WTC11 (cell line): Measurements from ENCODE around the gene NUB1. TPM values are rescaled to one million over a fixed set of nuclear protein-coding genes. Genes with fewer than 3 reads are reported as not detected.

ENCODE experiments used
- ATAC-seq: fragments of 200-7000 bp; cut with Tn5 transposase; 2 replicates; pipeline ENCODE4 v1.10.0; 2021; ENCODE audit warnings: mild to moderate bottlenecking, moderate library complexity
- CTCF ChIA-PET: fragments of 300-600 bp; sonication (Branson Sonifier 250); formaldehyde crosslinking; loops from one replicate; lab custom pipeline; 2021; ENCODE audit warnings: antibody characterized with exemption; lab: Charles Lee
- POLR2A ChIA-PET: fragments of 350-600 bp; sonication (Branson Sonifier 250); formaldehyde crosslinking; loops from one replicate; lab custom pipeline; 2021; ENCODE audit warnings: antibody characterized with exemption; lab: Charles Lee
- DNase-seq: peaks from one replicate; pipeline ENCODE4 v3.0.0; 2021; ENCODE audit warnings: low spot score
- H3K27ac Mint-ChIP-seq: 2 replicates; pipeline ENCODE4 v1.8.0; 2021; ENCODE audit warnings: mixed read lengths
- H3K27me3 Mint-ChIP-seq: 2 replicates; pipeline ENCODE4 v1.8.0; 2021; ENCODE audit warnings: low read depth, mild to moderate bottlenecking, moderate library complexity, mixed read lengths
- H3K36me3 Mint-ChIP-seq: 2 replicates; pipeline ENCODE4 v1.8.0; 2021; ENCODE audit warnings: mixed read lengths
- H3K4me1 Mint-ChIP-seq: 2 replicates; pipeline ENCODE4 v1.8.0; 2022; ENCODE audit warnings: mixed read lengths
- H3K4me3 Mint-ChIP-seq: 2 replicates; pipeline ENCODE4 v1.8.0; 2021; ENCODE audit warnings: mild to moderate bottlenecking, moderate library complexity, mixed read lengths
- H3K9me3 Mint-ChIP-seq: 2 replicates; pipeline ENCODE4 v1.8.0; 2021; ENCODE audit warnings: mixed read lengths
- CBFB ChIP-seq: sonication (generic); formaldehyde crosslinking; IDR thresholded peaks from 2 replicates; pipeline ENCODE4 v1.8.1; 2022; ENCODE audit warnings: mild to moderate bottlenecking, low read depth, missing genetic modification reagents
- GABPB1 ChIP-seq: sonication (generic); formaldehyde crosslinking; IDR thresholded peaks from 2 replicates; pipeline ENCODE4 v1.8.1; 2023; ENCODE audit warnings: mild to moderate bottlenecking, missing genetic modification reagents
- JAZF1 ChIP-seq: fragments of 250-450 bp; sonication (Bioruptor Pico); IDR thresholded peaks from 2 replicates; pipeline ENCODE4 v1.9.0; 2021; ENCODE audit warnings: moderate library complexity, mild to moderate bottlenecking, inconsistent platforms
- MXD4 ChIP-seq: fragments of 250-450 bp; sonication (Bioruptor Pico); IDR thresholded peaks from 2 replicates; pipeline ENCODE4 v1.8.0; 2021; ENCODE audit warnings: mild to moderate bottlenecking, moderate library complexity, borderline replicate concordance
- NFATC4 ChIP-seq: fragments of 250-450 bp; sonication (Bioruptor Pico); IDR thresholded peaks from 2 replicates; pipeline ENCODE4 v1.9.0; 2021; ENCODE audit warnings: mild to moderate bottlenecking
- NR1H2 ChIP-seq: sonication (generic); formaldehyde crosslinking; IDR thresholded peaks from 2 replicates; pipeline ENCODE4 v1.9.0; 2021; ENCODE audit warnings: mild to moderate bottlenecking, moderate library complexity, missing genetic modification reagents
- SMAD3 ChIP-seq: sonication (generic); formaldehyde crosslinking; IDR thresholded peaks from 2 replicates; pipeline ENCODE4 v1.8.0; 2022; ENCODE audit warnings: missing genetic modification reagents, mild to moderate bottlenecking, borderline replicate concordance
- ZNF121 ChIP-seq: sonication (generic); formaldehyde crosslinking; IDR thresholded peaks from 2 replicates; pipeline ENCODE4 v1.8.0; 2023; ENCODE audit warnings: missing genetic modification reagents
- ZNF219 ChIP-seq: sonication (generic); formaldehyde crosslinking; IDR thresholded peaks from 2 replicates; pipeline ENCODE4 v1.8.0; 2023; ENCODE audit warnings: missing genetic modification reagents, mild to moderate bottlenecking, borderline replicate concordance
- ZNF317 ChIP-seq: sonication (generic); formaldehyde crosslinking; IDR thresholded peaks from 2 replicates; pipeline ENCODE4 v1.8.1; 2023; ENCODE audit warnings: low read depth, mild to moderate bottlenecking, moderate library complexity, missing genetic modification reagents, borderline replicate concordance
- ZNF396 ChIP-seq: fragments of 250-450 bp; sonication (Bioruptor Pico); IDR thresholded peaks from 2 replicates; pipeline ENCODE4 v1.8.0; 2021; ENCODE audit warnings: mild to moderate bottlenecking, moderate library complexity, borderline replicate concordance
- total RNA-seq: library from RNA; stranded (reverse); gene quantifications from 3 replicates; pipeline ENCODE4 v1.2.3, GENCODE V29; 2021
- TF ChIP-seq, protein P1 (sequence below): sonication (generic); formaldehyde crosslinking; IDR thresholded peaks from 2 replicates; pipeline ENCODE4 v1.8.1; 2023; ENCODE audit warnings: mild to moderate bottlenecking, missing genetic modification reagents, borderline replicate concordance
- TF ChIP-seq, protein P2 (sequence below): sonication (generic); formaldehyde crosslinking; IDR thresholded peaks from 2 replicates; pipeline ENCODE4 v1.8.1; 2022; ENCODE audit warnings: missing genetic modification reagents, borderline replicate concordance
- TF ChIP-seq, protein P3 (sequence below): sonication (generic); formaldehyde crosslinking; IDR thresholded peaks from 2 replicates; pipeline ENCODE4 v1.8.1; 2023; ENCODE audit warnings: mild to moderate bottlenecking, missing genetic modification reagents, moderate library complexity
- TF ChIP-seq, protein P4 (sequence below): fragments of 200-600 bp; IDR thresholded peaks from 2 replicates; pipeline ENCODE4 v1.8.0; 2022; ENCODE audit warnings: antibody characterized with exemption
- TF ChIP-seq, protein P5 (sequence below): fragments of 250-450 bp; sonication (Bioruptor Pico); IDR thresholded peaks from 2 replicates; pipeline ENCODE4 v1.9.0; 2021; ENCODE audit warnings: mild to moderate bottlenecking
- TF ChIP-seq, protein P6 (sequence below): sonication (generic); formaldehyde crosslinking; IDR thresholded peaks from 2 replicates; pipeline ENCODE4 v1.8.1; 2022; ENCODE audit warnings: mild to moderate bottlenecking, moderate library complexity, missing genetic modification reagents
- TF ChIP-seq, protein P7 (sequence below): sonication (generic); formaldehyde crosslinking; IDR thresholded peaks from 2 replicates; pipeline ENCODE4 v1.8.0; 2022; ENCODE audit warnings: mild to moderate bottlenecking, missing genetic modification reagents
- TF ChIP-seq, protein P8 (sequence below): sonication (generic); formaldehyde crosslinking; IDR thresholded peaks from 2 replicates; pipeline ENCODE4 v1.8.0; 2022; ENCODE audit warnings: mild to moderate bottlenecking, missing genetic modification reagents
- TF ChIP-seq, protein P9 (sequence below): sonication (generic); formaldehyde crosslinking; IDR thresholded peaks from 2 replicates; pipeline ENCODE4 v1.8.0; 2023; ENCODE audit warnings: missing genetic modification reagents

Gene NUB1
- total RNA-seq, 1 experiment from 2014 or later: 38.3 TPM

DNA sequence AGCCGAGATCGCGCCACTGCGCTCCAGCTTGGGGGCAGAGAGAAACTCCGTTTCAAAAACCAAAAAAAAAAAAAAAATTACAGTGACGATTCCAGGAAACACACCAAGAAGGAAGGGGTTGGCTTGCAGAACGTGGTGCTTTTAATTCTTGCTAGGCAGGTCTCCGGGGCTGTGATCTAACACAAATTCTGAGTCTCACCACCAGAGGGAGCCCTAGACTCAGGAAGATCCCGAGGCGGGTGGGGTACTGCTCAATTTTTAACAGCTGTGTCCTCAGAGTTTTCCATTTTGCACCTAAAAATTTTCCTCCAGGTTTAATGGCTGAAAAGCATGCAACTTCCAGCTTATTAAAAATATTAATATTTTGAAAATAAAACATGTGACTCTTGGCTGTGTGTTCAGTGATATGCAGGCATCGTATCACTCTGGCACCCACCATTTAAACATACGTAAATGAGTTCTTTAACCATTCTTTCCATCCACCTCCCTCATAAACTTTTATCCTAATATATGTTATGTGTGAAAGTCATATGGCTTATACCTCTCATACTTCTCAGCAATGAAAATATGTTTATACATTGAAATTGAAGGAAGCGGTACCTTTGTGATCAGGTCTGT, 26.5 kb upstream of the NUB1 start (continued):
- TF ChIP-seq, protein P1, sequence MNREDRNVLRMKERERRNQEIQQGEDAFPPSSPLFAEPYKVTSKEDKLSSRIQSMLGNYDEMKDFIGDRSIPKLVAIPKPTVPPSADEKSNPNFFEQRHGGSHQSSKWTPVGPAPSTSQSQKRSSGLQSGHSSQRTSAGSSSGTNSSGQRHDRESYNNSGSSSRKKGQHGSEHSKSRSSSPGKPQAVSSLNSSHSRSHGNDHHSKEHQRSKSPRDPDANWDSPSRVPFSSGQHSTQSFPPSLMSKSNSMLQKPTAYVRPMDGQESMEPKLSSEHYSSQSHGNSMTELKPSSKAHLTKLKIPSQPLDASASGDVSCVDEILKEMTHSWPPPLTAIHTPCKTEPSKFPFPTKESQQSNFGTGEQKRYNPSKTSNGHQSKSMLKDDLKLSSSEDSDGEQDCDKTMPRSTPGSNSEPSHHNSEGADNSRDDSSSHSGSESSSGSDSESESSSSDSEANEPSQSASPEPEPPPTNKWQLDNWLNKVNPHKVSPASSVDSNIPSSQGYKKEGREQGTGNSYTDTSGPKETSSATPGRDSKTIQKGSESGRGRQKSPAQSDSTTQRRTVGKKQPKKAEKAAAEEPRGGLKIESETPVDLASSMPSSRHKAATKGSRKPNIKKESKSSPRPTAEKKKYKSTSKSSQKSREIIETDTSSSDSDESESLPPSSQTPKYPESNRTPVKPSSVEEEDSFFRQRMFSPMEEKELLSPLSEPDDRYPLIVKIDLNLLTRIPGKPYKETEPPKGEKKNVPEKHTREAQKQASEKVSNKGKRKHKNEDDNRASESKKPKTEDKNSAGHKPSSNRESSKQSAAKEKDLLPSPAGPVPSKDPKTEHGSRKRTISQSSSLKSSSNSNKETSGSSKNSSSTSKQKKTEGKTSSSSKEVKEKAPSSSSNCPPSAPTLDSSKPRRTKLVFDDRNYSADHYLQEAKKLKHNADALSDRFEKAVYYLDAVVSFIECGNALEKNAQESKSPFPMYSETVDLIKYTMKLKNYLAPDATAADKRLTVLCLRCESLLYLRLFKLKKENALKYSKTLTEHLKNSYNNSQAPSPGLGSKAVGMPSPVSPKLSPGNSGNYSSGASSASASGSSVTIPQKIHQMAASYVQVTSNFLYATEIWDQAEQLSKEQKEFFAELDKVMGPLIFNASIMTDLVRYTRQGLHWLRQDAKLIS (CRISPR knock-in tag): no peak
- TF ChIP-seq, protein P2, sequence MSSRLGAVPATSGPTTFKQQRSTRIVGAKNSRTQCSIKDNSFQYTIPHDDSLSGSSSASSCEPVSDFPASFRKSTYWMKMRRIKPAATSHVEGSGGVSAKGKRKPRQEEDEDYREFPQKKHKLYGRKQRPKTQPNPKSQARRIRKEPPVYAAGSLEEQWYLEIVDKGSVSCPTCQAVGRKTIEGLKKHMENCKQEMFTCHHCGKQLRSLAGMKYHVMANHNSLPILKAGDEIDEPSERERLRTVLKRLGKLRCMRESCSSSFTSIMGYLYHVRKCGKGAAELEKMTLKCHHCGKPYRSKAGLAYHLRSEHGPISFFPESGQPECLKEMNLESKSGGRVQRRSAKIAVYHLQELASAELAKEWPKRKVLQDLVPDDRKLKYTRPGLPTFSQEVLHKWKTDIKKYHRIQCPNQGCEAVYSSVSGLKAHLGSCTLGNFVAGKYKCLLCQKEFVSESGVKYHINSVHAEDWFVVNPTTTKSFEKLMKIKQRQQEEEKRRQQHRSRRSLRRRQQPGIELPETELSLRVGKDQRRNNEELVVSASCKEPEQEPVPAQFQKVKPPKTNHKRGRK: no peak
- no peak for TF ChIP-seq ZNF317 (CRISPR knock-in tag)
- TF ChIP-seq, protein P3, sequence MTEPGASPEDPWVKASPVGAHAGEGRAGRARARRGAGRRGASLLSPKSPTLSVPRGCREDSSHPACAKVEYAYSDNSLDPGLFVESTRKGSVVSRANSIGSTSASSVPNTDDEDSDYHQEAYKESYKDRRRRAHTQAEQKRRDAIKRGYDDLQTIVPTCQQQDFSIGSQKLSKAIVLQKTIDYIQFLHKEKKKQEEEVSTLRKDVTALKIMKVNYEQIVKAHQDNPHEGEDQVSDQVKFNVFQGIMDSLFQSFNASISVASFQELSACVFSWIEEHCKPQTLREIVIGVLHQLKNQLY (CRISPR knock-in tag): no peak
- TF ChIP-seq ZNF121: no peak

DNA sequence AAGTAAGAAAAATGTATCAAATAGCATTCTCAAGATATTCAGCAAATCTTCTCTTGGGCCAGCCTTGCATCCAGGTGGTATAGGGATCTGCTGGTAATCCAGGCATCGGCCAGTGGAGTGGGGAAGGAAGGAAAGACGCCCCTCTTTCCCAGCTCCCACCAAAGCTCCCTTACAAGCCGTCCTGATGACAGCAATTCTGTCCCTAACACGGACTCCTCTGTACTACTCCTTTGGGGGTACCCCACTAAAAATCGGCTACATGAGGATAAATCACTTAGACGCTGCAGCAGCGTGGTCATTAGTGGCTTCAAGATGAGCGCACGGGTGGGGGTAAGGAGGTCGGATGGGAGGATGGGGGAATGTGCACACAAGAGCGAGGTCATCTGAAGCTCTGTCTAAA, 24.7 kb upstream of the NUB1 start:
- ATAC-seq: no peak
- peaks cover 6% of the 10 kb centered on the region for H3K27me3 Mint-ChIP-seq
- H3K27ac Mint-ChIP-seq: no peak overlapping the region
- CTCF ChIA-PET: interaction anchor here (1.4 to 5.7 kb wide), 6 partner anchors 24 to 443 kb away, joined by 3 to 71 read pairs (median 7); partner anchors contain the start of gene NUB1
- H3K4me1 Mint-ChIP-seq: no peaks in the 10 kb centered on the region
- H3K4me3 Mint-ChIP-seq: no peak overlapping the region
- POLR2A ChIA-PET: no interaction called here
- DNase-seq: no peak
- peaks cover 18% of the 10 kb centered on the region for H3K9me3 Mint-ChIP-seq
- H3K36me3 Mint-ChIP-seq: peaks cover 8% of the 10 kb centered on the region
- TF ChIP-seq MXD4 (CRISPR knock-in tag) (no peak), SMAD3 (CRISPR knock-in tag) (no peak), JAZF1 (CRISPR knock-in tag) (no peak), CBFB (CRISPR knock-in tag) (no peak), ZNF396 (CRISPR knock-in tag) (no peak), NFATC4 (CRISPR knock-in tag) (no peak), NR1H2 (no peak), GABPB1 (CRISPR knock-in tag) (no peak), ZNF219 (CRISPR knock-in tag) (no peak)
- TF ChIP-seq, protein P4, sequence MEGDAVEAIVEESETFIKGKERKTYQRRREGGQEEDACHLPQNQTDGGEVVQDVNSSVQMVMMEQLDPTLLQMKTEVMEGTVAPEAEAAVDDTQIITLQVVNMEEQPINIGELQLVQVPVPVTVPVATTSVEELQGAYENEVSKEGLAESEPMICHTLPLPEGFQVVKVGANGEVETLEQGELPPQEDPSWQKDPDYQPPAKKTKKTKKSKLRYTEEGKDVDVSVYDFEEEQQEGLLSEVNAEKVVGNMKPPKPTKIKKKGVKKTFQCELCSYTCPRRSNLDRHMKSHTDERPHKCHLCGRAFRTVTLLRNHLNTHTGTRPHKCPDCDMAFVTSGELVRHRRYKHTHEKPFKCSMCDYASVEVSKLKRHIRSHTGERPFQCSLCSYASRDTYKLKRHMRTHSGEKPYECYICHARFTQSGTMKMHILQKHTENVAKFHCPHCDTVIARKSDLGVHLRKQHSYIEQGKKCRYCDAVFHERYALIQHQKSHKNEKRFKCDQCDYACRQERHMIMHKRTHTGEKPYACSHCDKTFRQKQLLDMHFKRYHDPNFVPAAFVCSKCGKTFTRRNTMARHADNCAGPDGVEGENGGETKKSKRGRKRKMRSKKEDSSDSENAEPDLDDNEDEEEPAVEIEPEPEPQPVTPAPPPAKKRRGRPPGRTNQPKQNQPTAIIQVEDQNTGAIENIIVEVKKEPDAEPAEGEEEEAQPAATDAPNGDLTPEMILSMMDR: no peak
- TF ChIP-seq, protein P5, sequence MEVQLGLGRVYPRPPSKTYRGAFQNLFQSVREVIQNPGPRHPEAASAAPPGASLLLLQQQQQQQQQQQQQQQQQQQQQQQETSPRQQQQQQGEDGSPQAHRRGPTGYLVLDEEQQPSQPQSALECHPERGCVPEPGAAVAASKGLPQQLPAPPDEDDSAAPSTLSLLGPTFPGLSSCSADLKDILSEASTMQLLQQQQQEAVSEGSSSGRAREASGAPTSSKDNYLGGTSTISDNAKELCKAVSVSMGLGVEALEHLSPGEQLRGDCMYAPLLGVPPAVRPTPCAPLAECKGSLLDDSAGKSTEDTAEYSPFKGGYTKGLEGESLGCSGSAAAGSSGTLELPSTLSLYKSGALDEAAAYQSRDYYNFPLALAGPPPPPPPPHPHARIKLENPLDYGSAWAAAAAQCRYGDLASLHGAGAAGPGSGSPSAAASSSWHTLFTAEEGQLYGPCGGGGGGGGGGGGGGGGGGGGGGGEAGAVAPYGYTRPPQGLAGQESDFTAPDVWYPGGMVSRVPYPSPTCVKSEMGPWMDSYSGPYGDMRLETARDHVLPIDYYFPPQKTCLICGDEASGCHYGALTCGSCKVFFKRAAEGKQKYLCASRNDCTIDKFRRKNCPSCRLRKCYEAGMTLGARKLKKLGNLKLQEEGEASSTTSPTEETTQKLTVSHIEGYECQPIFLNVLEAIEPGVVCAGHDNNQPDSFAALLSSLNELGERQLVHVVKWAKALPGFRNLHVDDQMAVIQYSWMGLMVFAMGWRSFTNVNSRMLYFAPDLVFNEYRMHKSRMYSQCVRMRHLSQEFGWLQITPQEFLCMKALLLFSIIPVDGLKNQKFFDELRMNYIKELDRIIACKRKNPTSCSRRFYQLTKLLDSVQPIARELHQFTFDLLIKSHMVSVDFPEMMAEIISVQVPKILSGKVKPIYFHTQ (CRISPR knock-in tag): no peak
- TF ChIP-seq, protein P6, sequence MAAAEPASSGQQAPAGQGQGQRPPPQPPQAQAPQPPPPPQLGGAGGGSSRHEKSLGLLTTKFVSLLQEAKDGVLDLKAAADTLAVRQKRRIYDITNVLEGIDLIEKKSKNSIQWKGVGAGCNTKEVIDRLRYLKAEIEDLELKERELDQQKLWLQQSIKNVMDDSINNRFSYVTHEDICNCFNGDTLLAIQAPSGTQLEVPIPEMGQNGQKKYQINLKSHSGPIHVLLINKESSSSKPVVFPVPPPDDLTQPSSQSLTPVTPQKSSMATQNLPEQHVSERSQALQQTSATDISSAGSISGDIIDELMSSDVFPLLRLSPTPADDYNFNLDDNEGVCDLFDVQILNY (CRISPR knock-in tag): no peak
- TF ChIP-seq, protein P7, sequence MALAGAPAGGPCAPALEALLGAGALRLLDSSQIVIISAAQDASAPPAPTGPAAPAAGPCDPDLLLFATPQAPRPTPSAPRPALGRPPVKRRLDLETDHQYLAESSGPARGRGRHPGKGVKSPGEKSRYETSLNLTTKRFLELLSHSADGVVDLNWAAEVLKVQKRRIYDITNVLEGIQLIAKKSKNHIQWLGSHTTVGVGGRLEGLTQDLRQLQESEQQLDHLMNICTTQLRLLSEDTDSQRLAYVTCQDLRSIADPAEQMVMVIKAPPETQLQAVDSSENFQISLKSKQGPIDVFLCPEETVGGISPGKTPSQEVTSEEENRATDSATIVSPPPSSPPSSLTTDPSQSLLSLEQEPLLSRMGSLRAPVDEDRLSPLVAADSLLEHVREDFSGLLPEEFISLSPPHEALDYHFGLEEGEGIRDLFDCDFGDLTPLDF (CRISPR knock-in tag): no peak
- TF ChIP-seq, protein P8, sequence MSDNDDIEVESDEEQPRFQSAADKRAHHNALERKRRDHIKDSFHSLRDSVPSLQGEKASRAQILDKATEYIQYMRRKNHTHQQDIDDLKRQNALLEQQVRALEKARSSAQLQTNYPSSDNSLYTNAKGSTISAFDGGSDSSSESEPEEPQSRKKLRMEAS (CRISPR knock-in tag): no peak
- TF ChIP-seq, protein P9, sequence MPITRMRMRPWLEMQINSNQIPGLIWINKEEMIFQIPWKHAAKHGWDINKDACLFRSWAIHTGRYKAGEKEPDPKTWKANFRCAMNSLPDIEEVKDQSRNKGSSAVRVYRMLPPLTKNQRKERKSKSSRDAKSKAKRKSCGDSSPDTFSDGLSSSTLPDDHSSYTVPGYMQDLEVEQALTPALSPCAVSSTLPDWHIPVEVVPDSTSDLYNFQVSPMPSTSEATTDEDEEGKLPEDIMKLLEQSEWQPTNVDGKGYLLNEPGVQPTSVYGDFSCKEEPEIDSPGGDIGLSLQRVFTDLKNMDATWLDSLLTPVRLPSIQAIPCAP (CRISPR knock-in tag): no peak
